M059J (cell line): ENCODE results near the gene GRIK2. TPM values are rescaled to one million over a fixed set of nuclear protein-coding genes. Genes with fewer than 3 reads are reported as not detected.

Source experiments
- DNase-seq: peaks from one replicate; pipeline ENCODE4 v3.0.0-alpha.2; 2012; ENCODE audit warnings: low read depth
- total RNA-seq: library from RNA; depleted of rRNA; stranded (reverse); fragments of >200 nt; shearing (Covaris generic); gene quantifications from 2 replicates; pipeline ENCODE4 v1.2.3, GENCODE V29; 2014

Gene GRIK2
- total RNA-seq, 1 experiment from 2014 or later: 0.12 TPM

DNA sequence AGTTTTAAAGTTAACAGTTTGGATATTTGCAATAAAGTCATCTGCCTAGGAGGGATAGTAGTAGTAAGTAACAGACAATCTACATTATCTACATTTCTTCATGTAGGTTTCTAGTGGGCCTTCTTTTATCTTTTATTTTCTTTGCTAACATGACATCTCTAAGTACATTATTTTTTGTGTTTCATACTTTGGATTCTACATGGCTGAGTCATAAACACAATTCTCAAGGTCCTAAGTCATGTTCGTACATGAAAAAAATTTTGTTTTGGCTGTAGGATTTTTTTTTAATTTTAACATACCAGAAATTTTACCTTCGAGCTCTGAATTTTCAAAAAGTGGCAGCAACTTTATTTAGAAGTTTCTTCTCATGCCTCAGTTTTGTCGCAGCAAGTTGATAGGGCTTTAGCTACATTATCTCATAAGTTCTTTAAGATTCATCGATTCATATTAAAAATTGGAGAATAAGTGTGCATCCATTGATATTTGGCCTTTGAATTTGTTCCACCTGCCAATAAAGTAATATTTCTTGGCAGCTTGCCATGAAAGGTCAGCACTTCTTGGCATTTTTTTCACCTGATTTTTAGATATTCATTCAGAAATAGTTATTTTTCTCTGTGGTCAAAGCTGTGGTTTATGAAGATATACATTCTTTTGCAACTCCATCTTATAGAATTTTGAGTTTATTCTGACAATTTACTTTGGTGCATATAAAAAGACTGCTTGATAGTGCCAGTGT, 146.2 kb downstream of the GRIK2 start:
- peak; percentile 43 for DNase-seq

DNA sequence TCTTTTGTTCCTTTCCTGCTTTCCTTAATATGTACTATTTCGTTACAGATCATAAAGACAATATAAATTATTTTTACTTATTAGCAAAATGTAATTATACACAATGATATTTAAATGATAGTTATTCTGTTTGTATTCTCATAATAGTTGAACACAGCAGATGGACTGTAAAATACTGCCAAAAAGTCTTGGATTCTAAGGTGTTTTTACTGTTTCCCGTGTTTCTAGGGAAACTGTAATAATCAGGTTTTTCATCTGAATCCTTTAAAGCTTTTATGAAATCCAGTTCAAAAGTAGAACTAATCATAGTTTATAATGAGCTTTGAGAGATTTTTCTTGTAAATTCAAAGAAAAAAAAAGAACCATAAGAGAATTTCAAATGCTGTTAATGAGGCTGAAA, 148.4 kb downstream of the GRIK2 start:
- DNase-seq: no peak

DNA sequence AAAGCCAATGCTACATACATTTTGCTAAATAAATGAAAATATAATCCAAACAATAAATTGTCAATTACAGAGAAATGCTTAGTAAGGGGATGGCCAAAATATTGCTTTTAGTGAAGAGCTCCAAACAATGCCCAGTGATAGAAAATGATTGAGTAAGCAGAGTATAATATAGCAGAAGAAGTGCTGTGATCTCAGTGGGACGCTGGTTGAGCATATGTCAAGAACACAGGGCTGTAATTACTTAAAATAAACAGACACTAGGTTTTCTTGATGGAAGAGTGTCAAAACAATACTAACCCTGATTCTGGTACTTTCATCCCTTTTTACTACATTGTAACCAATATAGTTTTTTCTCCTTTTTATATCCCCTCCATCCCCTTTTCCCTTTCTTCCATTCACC, 150.3 kb downstream of the GRIK2 start:
- DNase-seq: no peak

DNA sequence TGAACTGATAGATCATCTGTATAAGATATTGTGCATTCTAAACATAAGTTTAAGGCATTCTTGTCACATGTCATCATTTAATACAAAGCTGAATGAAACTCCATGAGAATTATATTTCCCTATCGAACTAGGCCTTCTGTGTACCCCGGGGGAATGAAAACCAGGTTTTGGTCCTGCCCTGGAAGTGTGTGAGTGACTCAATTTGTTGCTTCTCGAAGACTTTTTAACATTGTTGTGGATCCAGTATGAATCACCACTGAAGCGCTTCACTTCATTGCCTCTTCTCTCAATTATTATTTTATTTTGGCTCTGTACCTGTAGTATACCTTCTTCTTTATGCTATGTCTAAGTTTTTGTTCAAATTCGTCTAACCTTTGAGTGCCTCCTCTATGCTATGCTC, 150.8 kb downstream of the GRIK2 start:
- peak; percentile 38 for DNase-seq

DNA sequence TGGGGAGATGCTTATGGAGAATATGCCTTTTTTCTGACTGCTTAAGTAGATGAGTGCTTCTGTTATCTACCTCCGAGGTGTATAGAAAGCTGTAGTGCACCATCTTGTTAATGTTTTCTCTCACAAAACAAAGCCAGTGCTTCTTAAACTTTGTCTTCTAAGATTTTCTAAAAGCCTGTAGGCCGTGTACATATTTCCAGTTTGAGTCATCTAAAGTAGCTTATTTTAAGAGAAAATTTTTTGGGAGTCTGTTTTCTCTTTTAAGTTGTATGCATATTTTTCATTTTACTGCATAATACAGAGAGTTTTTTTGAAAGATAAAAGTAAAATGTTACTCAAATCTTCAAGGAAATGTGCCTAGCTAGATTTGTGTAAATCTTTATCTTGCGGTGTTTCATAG, 151.7 kb downstream of the GRIK2 start:
- DNase-seq: no peak

DNA sequence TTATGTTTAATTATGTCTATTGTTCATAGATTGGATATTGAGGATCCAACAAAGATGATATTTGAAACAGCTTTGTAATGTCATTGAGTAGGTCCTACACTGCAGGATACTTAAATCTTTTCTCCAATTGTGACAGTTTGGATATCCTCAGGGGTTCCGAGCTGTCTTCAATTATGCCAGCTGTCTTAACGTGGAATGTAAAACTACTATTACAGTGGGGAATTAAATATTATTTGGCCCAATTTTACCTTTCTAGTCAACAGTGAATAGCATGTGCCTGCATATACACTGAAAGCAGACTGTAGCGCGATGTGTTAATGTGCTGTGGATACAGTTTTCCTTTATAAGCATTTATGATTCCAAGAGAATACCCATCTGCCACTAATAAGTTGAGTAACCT, 156.9 kb downstream of the GRIK2 start:
- DNase-seq: no peak

DNA sequence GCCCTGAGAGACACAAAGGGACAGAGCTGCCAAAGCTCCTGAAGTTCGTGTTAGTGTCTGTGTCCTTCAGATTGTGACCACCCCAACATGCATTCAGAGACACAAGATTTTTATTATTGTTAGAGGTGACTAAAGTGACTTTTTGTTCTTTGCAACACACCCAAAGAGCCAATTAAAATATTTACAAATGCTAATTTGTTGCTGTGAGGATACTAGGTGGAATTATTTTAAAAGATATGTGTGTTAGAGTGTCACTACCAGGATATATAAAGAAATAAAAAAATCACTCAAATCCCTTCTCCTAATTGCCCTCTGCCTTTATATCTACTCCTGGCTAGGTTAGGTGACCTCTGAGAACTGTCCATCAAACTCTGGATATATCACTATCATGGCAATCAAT, 160.7 kb downstream of the GRIK2 start:
- DNase-seq: no peak

DNA sequence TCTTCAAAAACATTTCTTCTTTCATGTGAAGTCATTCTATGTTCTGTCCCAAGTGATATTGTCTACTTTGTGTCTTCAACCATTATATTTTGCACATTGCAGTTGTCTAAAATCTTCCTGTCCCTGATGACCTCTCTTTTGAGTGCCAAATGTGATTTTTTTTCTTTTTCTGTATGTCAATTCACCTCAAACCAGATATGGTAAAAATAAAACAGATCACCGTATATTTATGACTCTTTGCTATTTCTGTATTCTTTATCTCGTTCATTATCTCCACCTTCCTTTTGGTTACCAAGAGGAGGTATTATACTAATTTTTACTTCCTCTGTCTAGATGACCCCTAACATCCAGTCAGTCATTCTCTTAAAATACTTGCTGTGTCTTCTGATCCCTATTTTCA, 165.2 kb downstream of the GRIK2 start:
- DNase-seq: no peak

DNA sequence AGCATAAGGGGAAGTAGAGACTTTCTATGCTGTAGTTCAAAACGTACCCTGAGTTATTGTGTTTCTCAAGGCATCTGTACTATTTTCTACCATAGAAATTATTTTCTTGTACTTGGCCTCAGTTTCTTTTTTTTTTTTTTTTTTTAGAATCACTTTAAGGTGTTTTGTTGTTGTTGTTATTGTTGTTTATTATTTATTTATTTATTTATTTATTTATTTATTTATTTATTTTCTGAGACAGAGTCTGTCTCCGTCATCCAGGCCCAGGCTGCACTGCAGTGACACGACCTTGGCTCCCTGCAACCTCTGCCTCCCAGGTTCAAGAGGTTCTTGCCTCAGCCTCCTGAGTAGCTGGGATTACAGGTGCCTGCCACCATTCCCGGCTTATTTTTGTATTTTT, 179.1 kb downstream of the GRIK2 start:
- DNase-seq: no peak

DNA sequence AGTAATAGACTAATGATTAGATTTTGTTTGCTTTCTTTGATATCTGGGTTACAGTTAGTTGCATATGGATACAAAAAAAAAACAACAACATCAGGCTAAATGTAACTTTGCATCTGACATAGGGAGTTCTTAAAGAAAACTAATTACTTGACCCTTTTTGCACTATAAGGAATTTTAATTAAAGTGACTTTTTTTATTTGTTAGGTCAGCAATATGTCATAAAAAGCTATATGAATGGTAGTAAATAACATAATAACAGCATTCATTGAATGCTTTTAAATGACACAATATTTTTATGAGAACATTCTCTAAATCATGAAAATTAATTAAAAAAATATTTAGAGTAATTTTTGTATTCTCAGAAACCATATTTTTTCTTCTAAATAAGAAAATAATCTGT, 183.6 kb downstream of the GRIK2 start:
- DNase-seq: no peak

DNA sequence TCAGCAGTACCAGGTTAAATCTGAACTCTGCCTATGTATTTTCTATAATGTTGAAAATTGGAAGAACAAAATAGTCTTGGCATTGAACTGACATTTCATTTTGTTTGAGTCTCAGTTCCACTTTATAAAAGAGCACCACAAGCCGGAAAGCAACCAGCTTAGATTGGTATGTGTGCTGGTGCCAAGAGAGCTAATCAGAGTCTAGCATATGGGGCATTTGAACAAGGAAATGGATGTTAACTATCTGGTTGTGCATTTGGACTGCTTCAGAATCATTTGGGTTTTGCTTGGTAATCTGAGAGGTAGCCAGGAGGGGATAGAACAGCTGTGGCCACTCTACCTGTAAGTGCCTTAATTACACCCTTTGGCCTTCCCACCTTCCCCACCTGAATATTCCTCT, 184.8 kb downstream of the GRIK2 start:
- no peak for DNase-seq

DNA sequence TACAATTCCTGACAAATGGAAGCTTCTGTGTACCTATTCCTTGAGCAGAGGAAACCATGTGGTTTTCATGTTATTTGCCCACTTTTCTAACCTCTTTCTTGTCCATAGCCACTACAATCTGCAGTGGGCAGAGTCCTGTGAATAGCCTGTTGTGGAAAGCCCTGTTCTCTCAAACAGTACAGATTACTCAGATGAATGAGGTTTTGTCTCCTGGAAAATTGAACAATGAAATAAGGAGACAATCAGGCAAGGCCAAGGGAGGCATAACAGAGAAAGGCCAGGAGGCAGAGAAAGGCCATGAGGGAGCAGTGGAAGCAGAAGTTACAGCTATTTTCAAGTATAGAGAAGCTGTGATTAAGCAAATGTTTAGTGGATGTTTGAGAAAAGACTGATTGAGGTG, 189.3 kb downstream of the GRIK2 start:
- DNase-seq: no peak

DNA sequence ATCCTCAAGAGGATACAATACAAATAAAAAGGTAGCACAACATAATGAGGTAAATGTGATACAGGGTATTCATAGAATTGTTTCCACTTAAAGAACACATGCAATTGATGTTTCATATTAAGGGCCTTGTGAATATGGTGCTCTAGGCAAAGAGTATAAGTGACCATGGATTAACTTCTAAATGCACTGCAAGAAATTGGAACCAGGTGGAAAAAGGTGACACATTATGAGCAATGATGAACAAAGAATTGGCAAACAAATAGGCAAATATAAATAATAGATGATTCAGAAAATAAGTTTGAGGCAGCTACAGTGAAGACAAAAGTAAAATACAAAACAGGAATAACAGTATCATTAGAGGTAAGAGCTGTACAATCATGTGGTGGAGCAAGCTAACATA, 192.0 kb downstream of the GRIK2 start:
- no peak for DNase-seq

DNA sequence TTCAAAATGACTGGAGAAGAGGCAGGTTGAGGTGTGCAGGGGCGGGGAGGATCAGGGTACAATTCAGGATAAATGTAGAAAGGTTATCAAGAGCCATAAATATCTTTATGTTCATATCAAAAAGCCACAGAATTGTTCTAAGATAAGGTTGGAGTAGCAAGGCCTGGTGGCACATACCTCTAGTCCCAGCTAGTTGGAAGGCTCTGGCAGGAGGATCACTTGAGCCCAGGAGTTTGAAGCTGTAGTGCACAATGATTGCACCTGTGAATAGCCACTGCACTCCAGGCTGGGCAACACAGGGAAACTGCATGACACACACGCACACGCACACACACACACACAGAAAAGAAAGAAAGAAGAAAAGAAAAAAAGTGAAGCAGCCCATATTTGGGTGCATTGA, 194.8 kb downstream of the GRIK2 start:
- DNase-seq: no peak

DNA sequence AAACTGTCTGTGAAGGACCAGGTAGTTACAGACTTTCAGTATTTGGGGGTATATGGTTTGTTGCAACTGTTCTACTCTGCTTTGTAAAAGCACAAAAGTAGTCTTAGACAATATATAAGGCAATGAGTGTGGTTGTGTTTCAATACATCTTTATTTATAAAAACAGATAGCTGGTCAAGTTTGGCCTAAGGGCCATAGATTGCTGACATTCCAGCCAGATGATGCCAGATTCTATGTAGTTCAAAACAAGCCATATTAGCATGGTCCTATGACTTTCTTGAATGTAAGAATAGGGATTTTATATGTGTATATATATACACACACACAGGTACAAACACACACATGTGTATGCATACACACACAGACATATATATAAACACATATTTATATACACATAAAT, 201.8 kb downstream of the GRIK2 start:
- no peak for DNase-seq

DNA sequence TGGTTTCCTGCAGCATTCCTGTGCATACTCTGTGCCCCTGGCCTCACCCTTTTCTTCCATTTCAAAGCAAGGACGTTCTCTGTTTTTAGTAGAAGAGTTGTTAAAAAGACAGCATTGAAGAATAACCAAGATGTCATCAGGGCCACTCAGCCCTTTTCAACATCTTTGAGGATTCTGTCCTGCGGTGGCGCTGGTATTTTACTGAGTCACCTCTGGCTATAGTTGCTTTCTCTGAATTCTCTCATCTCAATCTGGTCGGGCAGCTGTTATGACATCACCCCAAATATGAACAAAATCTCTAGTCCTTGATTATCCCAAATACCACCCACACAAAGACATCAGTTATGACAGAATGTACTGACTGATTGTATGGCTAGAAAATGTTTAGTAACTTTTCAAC, 204.2 kb downstream of the GRIK2 start:
- DNase-seq: peak; percentile 60

DNA sequence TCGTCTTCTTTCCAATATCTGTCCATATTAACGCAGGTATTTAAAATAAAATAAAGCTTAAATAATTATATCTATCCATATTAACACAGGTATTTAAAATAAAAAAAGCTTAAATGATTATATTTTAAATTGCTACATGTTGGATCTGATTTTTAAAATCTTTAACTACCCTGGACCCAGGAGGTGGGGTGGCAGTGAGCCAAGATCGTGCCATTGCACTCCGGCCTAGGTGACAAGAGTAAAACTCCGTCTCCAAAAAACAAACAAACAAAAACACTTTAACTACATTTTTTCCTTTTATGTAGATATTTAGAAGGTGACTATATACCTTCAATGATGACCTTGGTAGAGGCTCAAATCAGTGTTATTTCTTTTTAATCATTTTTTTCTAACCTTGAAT, 211.9 kb downstream of the GRIK2 start:
- DNase-seq: no peak

DNA sequence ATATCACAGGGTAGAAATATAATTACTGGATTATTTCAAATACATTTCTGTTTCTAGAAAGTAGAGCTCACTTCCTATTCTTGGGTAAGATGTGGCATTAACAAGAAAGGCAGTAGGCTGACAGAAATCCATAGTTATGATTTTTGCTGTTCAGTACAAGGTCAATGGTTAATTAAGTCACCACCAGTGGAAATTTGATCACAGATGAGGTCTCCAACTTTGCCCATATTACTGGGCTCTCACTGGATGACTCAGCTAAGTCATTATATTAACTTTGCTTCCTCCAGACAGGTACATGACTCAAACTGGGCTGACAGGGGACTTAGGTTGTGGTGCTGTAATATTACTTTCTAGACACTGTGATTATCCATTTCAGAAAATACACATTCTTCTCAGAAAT, 212.4 kb downstream of the GRIK2 start:
- peak; percentile 32 for DNase-seq

DNA sequence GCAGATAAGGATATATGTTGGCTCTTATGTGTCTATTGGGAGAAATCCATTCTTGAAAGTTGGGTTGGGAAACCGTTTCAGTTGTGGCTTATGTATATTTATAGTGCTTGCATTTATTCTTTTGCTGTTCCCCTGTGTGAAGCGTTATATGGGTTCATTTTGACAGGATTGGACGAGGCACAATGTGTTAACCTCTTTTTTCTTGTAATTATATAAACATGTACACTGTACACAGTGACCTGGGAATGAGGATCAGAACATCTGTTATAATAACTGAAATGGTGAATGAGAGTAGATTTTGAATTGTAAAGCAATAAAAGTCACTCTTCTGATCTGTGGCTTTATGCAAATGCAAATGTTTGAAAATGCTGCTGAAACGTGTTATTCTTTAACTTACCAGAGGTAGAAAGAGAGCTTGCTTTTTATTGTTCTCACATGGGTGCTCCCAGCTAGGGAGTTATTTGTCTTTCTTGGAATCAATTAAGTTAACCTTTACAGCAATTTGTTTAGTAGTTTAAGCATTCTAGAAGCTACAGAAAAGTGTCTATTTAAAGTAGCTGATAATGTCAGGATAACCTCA, 213.7 kb downstream of the GRIK2 start:
- DNase-seq: no peak

DNA sequence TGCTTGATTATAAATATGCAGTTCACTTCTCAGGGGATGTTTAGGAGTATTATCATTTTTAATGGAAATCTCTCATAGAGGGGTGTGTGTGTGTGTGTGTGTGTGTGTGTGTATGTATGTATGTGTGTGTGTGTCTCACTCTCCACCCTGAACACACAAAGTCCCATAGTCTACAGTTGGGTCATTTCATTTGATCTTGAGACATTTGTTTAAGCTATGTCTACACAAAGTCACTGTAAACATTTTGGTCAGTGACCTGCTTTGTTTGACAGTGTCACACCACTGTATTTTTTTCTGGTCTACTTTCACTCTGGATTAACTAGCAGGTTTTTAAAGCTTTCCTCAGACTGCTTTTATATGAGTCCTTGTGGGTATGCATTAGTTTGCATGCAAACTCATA, 215.2 kb downstream of the GRIK2 start:
- DNase-seq: no peak

DNA sequence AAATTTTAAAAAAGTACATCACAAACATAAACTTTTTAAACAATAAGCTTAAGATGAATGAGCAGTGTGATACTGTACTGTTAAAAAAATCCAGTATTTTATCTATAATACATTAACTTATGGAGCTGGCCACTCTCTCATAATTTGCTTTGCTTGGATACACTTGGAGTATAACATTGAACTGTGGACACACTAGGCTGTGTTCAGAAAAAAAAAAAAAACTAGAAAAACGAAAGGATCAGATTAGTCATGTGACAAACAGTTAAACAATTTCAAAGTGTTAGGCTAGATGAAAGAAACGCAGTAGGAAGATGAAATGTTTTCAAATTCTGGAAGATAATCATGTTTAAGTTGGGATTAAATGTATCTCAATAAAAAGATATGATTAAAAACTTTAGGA, 220.0 kb downstream of the GRIK2 start:
- DNase-seq: no peak

DNA sequence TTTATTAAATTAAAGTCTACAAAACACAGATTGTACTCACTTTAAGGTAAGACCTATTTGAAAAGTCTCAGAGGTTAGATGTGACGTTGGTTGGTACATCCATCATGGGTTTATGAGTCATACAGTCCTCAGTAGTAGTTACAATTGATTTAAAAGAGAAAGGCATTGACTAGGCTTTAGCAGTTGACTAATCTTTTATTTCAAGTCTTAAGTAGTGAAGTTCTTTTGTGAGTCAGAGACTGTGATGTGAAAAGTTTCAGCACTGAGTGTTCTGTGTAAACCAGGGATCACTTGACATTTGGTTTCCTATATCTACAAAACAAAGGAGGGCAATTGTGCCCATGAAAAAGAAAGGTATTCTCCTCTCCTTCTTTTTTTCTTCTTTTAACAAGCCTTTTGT, 221.3 kb downstream of the GRIK2 start:
- peak; percentile 45 for DNase-seq

DNA sequence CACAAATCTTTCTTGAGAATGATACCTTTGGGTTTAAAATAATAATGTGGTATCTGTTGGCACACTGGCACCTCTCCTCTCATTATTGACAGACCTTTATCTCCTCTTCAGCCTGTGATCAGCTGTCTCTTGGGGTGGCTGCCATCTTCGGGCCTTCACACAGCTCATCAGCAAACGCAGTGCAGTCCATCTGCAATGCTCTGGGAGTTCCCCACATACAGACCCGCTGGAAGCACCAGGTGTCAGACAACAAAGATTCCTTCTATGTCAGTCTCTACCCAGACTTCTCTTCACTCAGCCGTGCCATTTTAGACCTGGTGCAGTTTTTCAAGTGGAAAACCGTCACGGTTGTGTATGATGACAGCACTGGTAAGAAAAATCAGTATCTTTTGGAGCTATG, 232.8 kb downstream of the GRIK2 start:
- DNase-seq: no peak

DNA sequence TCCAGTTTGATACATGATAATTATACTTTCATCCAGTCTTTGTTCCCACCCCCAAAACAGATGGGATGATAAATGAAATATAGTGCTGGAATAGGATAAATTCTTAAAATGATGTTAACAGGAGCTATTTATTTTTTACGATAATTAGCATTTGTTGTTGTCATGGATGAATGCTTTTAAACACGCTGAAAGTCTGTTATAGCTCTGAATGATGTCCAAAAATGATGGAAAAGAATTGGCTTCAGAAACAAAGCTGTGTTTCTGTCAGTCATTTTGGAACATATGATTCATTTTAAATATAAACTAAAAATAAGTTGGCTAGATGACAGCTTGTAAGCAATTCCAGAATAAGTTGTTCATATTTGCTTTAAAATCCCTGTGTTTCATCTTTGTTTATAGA, 237.4 kb downstream of the GRIK2 start:
- DNase-seq: no peak
